ENCODE measurements around the gene RUSF1. TPM values are rescaled to one million over a fixed set of nuclear protein-coding genes. Genes with fewer than 3 reads are reported as not detected.
A peak's percentile ranks its signal among the peaks of the same experiment; 100 is the strongest.

The RUSF1 gene
- total RNA-seq, 1 donor from 2014 or later: 20.6 TPM

GRCh38 chr16:31483081-31483480 lies 25.1 kb downstream of the RUSF1 start, which contains the start of gene SLC5A2:
Gene SLC5A2 (plus strand): TSS chr16:31483123. CDS start chr16:31483137, 14 bp downstream.
- H3K4me1 ChIP-seq: peaks cover 30% of the 10 kb centered on the region
- no peak for TF ChIP-seq CTCF (IDR thresholded peaks at IDR 0.05; ENCODE audit: borderline replicate concordance)
- DNase-seq: no peak
- no peak within 1 kb of the TSS for H3K27ac ChIP-seq (replicated peaks)
- peaks cover 36% of the 10 kb centered on the region for H3K27me3 ChIP-seq (ENCODE audit: low read depth)
- no peaks in the 10 kb centered on the region for H3K9me3 ChIP-seq (replicated peaks)
- intact Hi-C loops (cut with micrococcal nuclease): no loop called here
- no peak within 1 kb of the TSS for H3K4me3 ChIP-seq
- H3K36me3 ChIP-seq: peaks cover 2% of the 10 kb centered on the region

- DNase-seq: peak; percentile 54
- H3K4me3 ChIP-seq: no peak overlapping the region
- H3K9me3 ChIP-seq (replicated peaks): no peaks in the 10 kb centered on the region
- H3K4me1 ChIP-seq: peaks cover 18% of the 10 kb centered on the region
- intact Hi-C loops (cut with micrococcal nuclease): no loop called here
- H3K27me3 ChIP-seq (ENCODE audit: low read depth): peaks cover 32% of the 10 kb centered on the region
- H3K36me3 ChIP-seq: peaks cover 14% of the 10 kb centered on the region
- TF ChIP-seq CTCF (IDR thresholded peaks at IDR 0.05; ENCODE audit: borderline replicate concordance): no peak
- H3K27ac ChIP-seq (replicated peaks): no peak overlapping the region
Observed at GRCh38 chr16:31480851-31481536, 27.2 kb downstream of the RUSF1 start.

GRCh38 chr16:31479751-31480150 lies 28.4 kb downstream of the RUSF1 start:
- Histone ChIP-seq H3K9me3 (replicated peaks) (no peaks in the 10 kb centered on the region), H3K36me3 (peaks cover 26% of the 10 kb centered on the region), H3K27ac (replicated peaks) (no peak overlapping the region), H3K4me1 (peaks cover 18% of the 10 kb centered on the region), H3K4me3 (no peak overlapping the region), H3K27me3 (ENCODE audit: low read depth) (peaks cover 20% of the 10 kb centered on the region)
- no peak for TF ChIP-seq CTCF (IDR thresholded peaks at IDR 0.05; ENCODE audit: borderline replicate concordance)
- DNase-seq: no peak
- intact Hi-C loops (cut with micrococcal nuclease): no loop called here

GRCh38 chr16:31478956-31479355 lies 29.2 kb downstream of the RUSF1 start:
- no peak for TF ChIP-seq CTCF (IDR thresholded peaks at IDR 0.05; ENCODE audit: borderline replicate concordance)
- intact Hi-C loops (cut with micrococcal nuclease): no loop called here
- Histone ChIP-seq H3K27ac (replicated peaks) (no peak overlapping the region), H3K4me3 (no peak overlapping the region), H3K9me3 (replicated peaks) (no peaks in the 10 kb centered on the region), H3K4me1 (peaks cover 18% of the 10 kb centered on the region), H3K27me3 (ENCODE audit: low read depth) (peaks cover 15% of the 10 kb centered on the region), H3K36me3 (peaks cover 34% of the 10 kb centered on the region)
- no peak for DNase-seq

GRCh38 chr16:31477220-31478216 lies 30.7 kb downstream of the RUSF1 start:
- intact Hi-C loops (cut with micrococcal nuclease): no loop called here
- Histone ChIP-seq H3K27me3 (ENCODE audit: low read depth) (peaks cover 15% of the 10 kb centered on the region), H3K9me3 (replicated peaks) (no peaks in the 10 kb centered on the region), H3K36me3 (peaks cover 43% of the 10 kb centered on the region), H3K27ac (replicated peaks) (no peak overlapping the region), H3K4me3 (no peak overlapping the region), H3K4me1 (peaks cover 30% of the 10 kb centered on the region)
- DNase-seq: no peak
- no peak for TF ChIP-seq CTCF (IDR thresholded peaks at IDR 0.05; ENCODE audit: borderline replicate concordance)

Data from left ventricle myocardium inferior (tissue), 1 donor.